ENCODE data around the gene HSF4. TPM values are rescaled to one million over a fixed set of nuclear protein-coding genes. Genes with fewer than 3 reads are reported as not detected.
"Not testable (repeated sequence)": the region's sequence is repeated elsewhere in the genome, so short reads cannot be mapped to it uniquely, and the experiment has no call there.

Gene HSF4
- total RNA-seq, 4 donors from 2014 or later, result 11.3 to 51.9 (median 42.3) TPM; not detected in 1

GRCh38 chr16:67120025-67120424 is 44.5 kb upstream of the HSF4 start:
- Histone ChIP-seq H3K4me3 (no peak overlapping the region), H3K4me1 (no peaks in the 10 kb centered on the region), H3K36me3 (no peaks in the 10 kb centered on the region), H3K9me3 (no peaks in the 10 kb centered on the region), H3K27me3 (no peaks in the 10 kb centered on the region), H3K27ac (no peak overlapping the region)
- intact Hi-C loops (cut with DNase I; ENCODE audit: low total_unique reads), result no loop called here
- TF ChIP-seq CTCF (IDR thresholded peaks at IDR 0.05), result no peak
- TF ChIP-seq POLR2A (IDR thresholded peaks at IDR 0.05), result no peak
- no peak for DNase-seq

GRCh38 chr16:67122799-67123198 is 41.7 kb upstream of the HSF4 start:
- H3K27me3 ChIP-seq; H3K4me3 ChIP-seq; H3K36me3 ChIP-seq; H3K27ac ChIP-seq; DNase-seq; H3K4me1 ChIP-seq; intact Hi-C loops (cut with DNase I; ENCODE audit: low total_unique reads); H3K9me3 ChIP-seq: not testable (repeated sequence)

- Histone ChIP-seq H3K27ac (no peak overlapping the region), H3K9me3 (no peaks in the 10 kb centered on the region), H3K36me3 (no peaks in the 10 kb centered on the region), H3K4me3 (no peak overlapping the region), H3K4me1 (no peaks in the 10 kb centered on the region), H3K27me3 (no peaks in the 10 kb centered on the region)
- TF ChIP-seq POLR2A (IDR thresholded peaks at IDR 0.05), result no peak
- no peak for TF ChIP-seq CTCF (IDR thresholded peaks at IDR 0.05)
- intact Hi-C loops (cut with DNase I; ENCODE audit: low total_unique reads), result no loop called here
- no peak for DNase-seq
These were observed 36.1 kb upstream of the HSF4 start for GRCh38 chr16:67128417-67128816.

GRCh38 chr16:67128887-67129286 is 35.7 kb upstream of the HSF4 start:
- TF ChIP-seq POLR2A (IDR thresholded peaks at IDR 0.05) (no peak), CTCF (IDR thresholded peaks at IDR 0.05) (no peak)
- Histone ChIP-seq H3K4me3 (no peak overlapping the region), H3K27me3 (no peaks in the 10 kb centered on the region), H3K4me1 (no peaks in the 10 kb centered on the region), H3K9me3 (no peaks in the 10 kb centered on the region), H3K36me3 (no peaks in the 10 kb centered on the region), H3K27ac (no peak overlapping the region)
- intact Hi-C loops (cut with DNase I; ENCODE audit: low total_unique reads), result no loop called here
- DNase-seq, result no peak

GRCh38 chr16:67129422-67129821 is 35.1 kb upstream of the HSF4 start:
- H3K36me3 ChIP-seq, result no peaks in the 10 kb centered on the region

More at GRCh38 chr16:67129422-67129821, 35.1 kb upstream of the HSF4 start:
- TF ChIP-seq CTCF (IDR thresholded peaks at IDR 0.05) (no peak), POLR2A (IDR thresholded peaks at IDR 0.05) (no peak)
- no peak overlapping the region for H3K27ac ChIP-seq
- no peaks in the 10 kb centered on the region for H3K9me3 ChIP-seq
- H3K4me3 ChIP-seq, result no peak overlapping the region
- no peak for DNase-seq
- H3K4me1 ChIP-seq, result no peaks in the 10 kb centered on the region
- H3K27me3 ChIP-seq, result no peaks in the 10 kb centered on the region
- intact Hi-C loops (cut with DNase I; ENCODE audit: low total_unique reads), result no loop called here
